Lower leg skin (tissue), 4 donors: ENCODE measurements around the gene SPSB1. TPM values are rescaled to one million over a fixed set of nuclear protein-coding genes. Genes with fewer than 3 reads are reported as not detected.

Source experiments
- DNase-seq, 2 donors: peaks; one replicate each; pipeline ENCODE4 v3.0.0-alpha.2; 2019; ENCODE audit warnings: low spot score in 2 of 2
- H3K4me3 ChIP-seq: fragments of 200-600 bp; sonication (generic); 2 replicates; pipeline ENCODE4 v1.5.1; 2017; ENCODE audit warnings: mild to moderate bottlenecking, low read depth; ENCODE audit not compliant: poor library complexity, severe bottlenecking
- POLR2A ChIP-seq, 2 donors: fragments of 450-650 bp; IDR thresholded peaks; one replicate each; pipeline ENCODE4 v1.6.1; 2016 to 2017; ENCODE audit warnings: antibody characterized with exemption in 2 of 2, mild to moderate bottlenecking in 1 of 2, moderate library complexity in 1 of 2
- WGBS, 2 donors: methylation state at CpG; one replicate each; pipeline ENCODE4 v1.1.5; 2018; 5-methylcytosine and 5-hydroxymethylcytosine counted together
- intact Hi-C: fragments of 100-400 bp; cut with DNase I; formaldehyde crosslinking; loops from one replicate; pipeline ENCODE4 v1.15.0; 2023; ENCODE audit warnings: low total_unique reads
- total RNA-seq, 4 donors: library from RNA; depleted of rRNA; stranded (reverse); fragments of >200 nt; gene quantifications; one replicate each; pipeline ENCODE4 v1.1.0, GENCODE V29; 2016
- TF ChIP-seq, protein P1 (sequence below), 3 donors: fragments of 450-650 bp; IDR thresholded peaks; one replicate each; pipeline ENCODE4 v1.5.1; 2016; ENCODE audit warnings: antibody characterized with exemption in 3 of 3, mild to moderate bottlenecking in 3 of 3, moderate library complexity in 2 of 3

SPSB1 gene
- total RNA-seq, 4 donors from 2014 or later = 25.3 to 75.5 (median 45.3) TPM

DNA sequence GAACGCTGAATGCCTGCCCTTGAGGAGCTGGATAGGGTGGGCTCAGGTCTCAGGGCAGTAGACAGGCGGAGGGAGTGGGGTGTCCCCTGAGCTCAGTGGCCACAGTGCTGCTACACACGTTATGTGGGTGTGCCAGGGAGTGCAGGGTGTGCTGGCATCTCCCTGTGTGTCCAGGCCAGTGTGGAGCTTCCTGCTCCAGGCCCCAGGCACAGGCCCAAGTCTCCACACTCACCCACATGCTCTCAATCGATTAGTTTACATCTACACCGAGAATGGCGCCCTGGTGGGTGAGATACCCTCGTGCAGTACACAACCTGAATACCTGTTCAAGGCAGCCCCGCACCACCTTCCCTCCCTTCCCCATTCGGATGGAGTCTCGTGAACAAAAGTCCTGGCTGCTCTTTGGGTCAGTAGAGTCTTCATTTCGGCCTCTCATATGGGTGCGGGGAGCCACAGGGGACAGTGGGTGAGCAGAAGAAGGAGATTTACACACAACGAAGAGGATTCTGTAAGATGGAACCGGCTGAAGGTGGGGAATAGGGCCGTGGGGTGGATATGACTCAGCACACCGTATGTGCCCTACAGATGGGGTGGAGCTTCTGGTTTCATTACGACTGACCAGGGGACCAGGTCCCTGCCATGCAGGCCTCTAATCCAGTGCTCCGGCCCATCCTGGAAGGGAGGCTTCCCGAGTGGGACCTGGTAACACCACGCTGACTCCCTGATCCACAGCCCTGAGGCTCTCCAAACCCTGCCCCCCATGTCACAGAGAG, 93.3 kb downstream of the SPSB1 start:
- TF ChIP-seq, protein P1, sequence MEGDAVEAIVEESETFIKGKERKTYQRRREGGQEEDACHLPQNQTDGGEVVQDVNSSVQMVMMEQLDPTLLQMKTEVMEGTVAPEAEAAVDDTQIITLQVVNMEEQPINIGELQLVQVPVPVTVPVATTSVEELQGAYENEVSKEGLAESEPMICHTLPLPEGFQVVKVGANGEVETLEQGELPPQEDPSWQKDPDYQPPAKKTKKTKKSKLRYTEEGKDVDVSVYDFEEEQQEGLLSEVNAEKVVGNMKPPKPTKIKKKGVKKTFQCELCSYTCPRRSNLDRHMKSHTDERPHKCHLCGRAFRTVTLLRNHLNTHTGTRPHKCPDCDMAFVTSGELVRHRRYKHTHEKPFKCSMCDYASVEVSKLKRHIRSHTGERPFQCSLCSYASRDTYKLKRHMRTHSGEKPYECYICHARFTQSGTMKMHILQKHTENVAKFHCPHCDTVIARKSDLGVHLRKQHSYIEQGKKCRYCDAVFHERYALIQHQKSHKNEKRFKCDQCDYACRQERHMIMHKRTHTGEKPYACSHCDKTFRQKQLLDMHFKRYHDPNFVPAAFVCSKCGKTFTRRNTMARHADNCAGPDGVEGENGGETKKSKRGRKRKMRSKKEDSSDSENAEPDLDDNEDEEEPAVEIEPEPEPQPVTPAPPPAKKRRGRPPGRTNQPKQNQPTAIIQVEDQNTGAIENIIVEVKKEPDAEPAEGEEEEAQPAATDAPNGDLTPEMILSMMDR (IDR thresholded peaks at IDR 0.05) = no peak
- no peak for TF ChIP-seq POLR2A (IDR thresholded peaks at IDR 0.05)
- no peak for DNase-seq
- intact Hi-C loops = no loop called here
- WGBS, 2 donors = 84 to 85% methylated on average over 20 of the region's 20 CpGs
- H3K4me3 ChIP-seq = no peak overlapping the region

DNA sequence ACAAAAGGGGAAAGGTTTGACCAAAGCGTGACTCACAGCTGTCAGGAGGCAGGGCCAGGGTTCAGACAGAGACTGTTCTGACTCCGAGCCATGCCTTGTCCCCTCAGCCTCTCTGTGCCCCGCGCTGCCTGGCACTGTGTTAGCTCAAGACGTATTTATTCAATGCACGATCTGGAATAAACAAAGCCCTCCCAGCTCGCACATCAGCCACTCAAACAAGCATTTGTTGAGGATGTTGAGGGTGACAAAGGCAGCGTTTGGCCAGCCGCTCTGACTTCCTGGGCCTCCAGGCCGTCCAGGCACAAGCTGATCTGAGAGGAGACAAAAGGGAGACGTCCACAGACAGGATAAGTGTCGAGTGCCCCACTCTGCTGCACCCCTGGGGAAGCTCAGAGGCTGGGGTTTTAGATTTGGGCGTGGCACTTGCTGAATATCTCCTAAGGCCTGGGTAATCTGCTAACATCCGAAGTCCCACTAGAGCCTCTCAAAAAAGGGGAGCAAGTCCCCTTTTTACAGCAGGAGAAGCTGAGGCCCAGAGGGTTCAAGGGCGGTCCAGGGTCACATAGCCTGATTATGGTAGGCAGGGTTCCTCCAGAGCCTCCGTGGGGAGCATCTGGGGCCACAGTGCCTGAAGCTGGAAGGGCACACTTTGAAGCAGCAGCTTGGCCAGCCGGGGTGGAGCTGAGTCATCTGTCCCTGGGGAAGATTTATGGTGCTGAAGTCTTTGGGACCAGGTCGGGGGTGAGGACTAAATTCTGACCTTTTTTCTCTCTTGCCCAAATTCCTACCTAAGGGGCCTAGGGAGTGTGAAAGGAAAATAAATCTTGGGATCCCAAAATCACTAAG, 95.9 kb downstream of the SPSB1 start:
- intact Hi-C loops = no loop called here
- no peak for DNase-seq
- TF ChIP-seq POLR2A (IDR thresholded peaks at IDR 0.05) = no peak
- TF ChIP-seq, protein P1 (IDR thresholded peaks at IDR 0.05) = no peak
- 60% methylated on average over 18 of the region's 18 CpGs for WGBS, 2 donors
- H3K4me3 ChIP-seq = no peak overlapping the region

DNA sequence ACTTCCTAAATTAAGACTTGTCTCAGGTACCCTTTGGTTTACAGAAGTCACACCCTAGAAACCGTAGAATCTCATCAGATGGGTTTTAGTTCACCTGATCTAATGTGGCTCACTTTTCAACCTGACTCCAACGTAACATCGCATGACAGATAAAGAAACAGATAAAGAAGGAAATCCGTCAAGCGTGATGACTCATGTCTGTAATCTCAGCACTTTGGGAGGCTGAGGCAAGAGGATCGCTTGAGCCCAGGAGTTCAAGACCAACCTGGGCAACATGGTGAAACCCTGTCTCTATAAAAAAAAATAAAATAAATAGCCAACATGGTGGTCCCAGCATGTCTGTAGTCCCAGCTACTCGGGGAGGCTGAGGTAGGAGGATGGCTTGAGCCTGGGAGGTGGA, 97.3 kb downstream of the SPSB1 start:
- 65 to 66% methylated on average over 7 of the region's 7 CpGs for WGBS, 2 donors
- DNase-seq = no peak
- no peak for TF ChIP-seq POLR2A (IDR thresholded peaks at IDR 0.05)
- TF ChIP-seq, protein P1 (IDR thresholded peaks at IDR 0.05) = no peak
- intact Hi-C loops = no loop called here
- H3K4me3 ChIP-seq = no peak overlapping the region

DNA sequence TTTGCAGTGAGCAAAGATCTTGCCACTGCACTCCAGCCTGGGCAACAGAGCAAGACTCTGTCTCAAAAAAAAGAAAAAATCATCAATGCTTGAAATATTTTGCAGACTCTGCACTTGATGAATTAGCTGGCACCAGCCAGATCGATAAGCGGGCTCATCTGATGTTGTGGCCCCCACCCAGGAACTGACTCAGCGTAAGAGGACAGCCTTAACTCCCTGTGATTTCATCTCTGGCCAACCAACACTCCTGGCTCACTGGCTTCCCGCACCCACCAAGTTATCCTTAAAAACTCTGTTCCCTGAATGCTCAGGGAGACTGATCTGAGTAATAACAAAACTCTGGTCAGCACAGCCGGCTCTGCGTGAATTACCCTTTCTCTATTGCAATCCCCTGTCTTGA, 98.9 kb downstream of the SPSB1 start:
- no peak overlapping the region for H3K4me3 ChIP-seq
- TF ChIP-seq, protein P1 (IDR thresholded peaks at IDR 0.05) = no peak
- TF ChIP-seq POLR2A (IDR thresholded peaks at IDR 0.05) = no peak
- WGBS, 2 donors = 67 to 77% methylated on average over 6 of the region's 6 CpGs
- DNase-seq = no peak
- intact Hi-C loops = no loop called here

DNA sequence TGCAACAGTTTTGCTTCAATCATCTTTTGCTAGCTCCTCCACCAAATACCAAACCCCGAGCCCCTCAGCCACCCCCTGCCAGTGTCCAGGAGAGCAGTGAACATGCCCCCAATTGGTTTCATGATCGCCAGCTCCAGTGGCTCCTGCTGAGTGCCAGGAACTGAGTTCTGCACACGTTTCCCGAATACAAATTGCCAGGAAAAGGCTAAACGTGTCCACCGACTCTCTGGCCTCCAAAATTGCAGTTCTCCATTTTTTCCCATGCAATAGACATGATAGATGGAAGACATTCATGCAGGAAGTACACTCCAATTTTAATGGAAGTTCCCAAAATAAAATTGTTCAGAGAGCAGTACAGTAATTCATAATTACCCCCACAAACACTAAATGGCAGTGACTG, 101.3 kb downstream of the SPSB1 start:
- intact Hi-C loops = no loop called here

More for the DNA sequence above, 101.3 kb downstream of the SPSB1 start:
- TF ChIP-seq POLR2A (IDR thresholded peaks at IDR 0.05) = no peak
- TF ChIP-seq, protein P1 (IDR thresholded peaks at IDR 0.05) = no peak
- 87 to 90% methylated on average over 6 of the region's 6 CpGs for WGBS, 2 donors
- DNase-seq = no peak
- no peak overlapping the region for H3K4me3 ChIP-seq
